Measurements from ENCODE around the gene NLRP8.
"Not testable (repeated sequence)": the region's sequence is repeated elsewhere in the genome, so short reads cannot be mapped to it uniquely, and the experiment has no call there.

Gene NLRP8

DNA sequence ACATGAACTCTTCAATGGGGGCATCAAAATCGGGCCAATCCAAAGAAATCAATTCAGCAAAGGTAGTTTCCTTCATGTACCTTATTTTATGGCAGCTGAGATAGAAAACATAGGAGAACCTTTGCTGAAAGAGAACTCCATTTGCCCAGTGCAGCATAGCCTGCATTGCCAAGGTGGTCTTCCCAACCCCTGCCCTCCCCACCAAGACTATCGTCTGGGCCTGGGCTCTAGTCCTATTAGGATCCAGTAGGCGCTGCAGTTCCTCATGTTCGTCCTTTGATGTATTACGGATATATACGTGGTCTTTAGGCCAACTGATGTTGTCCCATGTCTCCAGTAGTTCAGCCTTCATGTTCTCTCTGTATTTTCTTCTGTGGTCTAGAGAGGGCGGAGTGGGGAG lies 34.7 kb upstream of the NLRP8 start:
- TF ChIP-seq ZFX (IDR thresholded peaks at IDR 0.05): no peak
- TF ChIP-seq, protein P1, sequence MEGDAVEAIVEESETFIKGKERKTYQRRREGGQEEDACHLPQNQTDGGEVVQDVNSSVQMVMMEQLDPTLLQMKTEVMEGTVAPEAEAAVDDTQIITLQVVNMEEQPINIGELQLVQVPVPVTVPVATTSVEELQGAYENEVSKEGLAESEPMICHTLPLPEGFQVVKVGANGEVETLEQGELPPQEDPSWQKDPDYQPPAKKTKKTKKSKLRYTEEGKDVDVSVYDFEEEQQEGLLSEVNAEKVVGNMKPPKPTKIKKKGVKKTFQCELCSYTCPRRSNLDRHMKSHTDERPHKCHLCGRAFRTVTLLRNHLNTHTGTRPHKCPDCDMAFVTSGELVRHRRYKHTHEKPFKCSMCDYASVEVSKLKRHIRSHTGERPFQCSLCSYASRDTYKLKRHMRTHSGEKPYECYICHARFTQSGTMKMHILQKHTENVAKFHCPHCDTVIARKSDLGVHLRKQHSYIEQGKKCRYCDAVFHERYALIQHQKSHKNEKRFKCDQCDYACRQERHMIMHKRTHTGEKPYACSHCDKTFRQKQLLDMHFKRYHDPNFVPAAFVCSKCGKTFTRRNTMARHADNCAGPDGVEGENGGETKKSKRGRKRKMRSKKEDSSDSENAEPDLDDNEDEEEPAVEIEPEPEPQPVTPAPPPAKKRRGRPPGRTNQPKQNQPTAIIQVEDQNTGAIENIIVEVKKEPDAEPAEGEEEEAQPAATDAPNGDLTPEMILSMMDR (conservative IDR thresholded peaks at IDR 0.05): no peak
- no peak overlapping the region for H3K27ac ChIP-seq

- TF ChIP-seq, protein P1 (conservative IDR thresholded peaks at IDR 0.05): peak; percentile 61
- no peak for TF ChIP-seq ZFX (IDR thresholded peaks at IDR 0.05)
- no peak overlapping the region for H3K27ac ChIP-seq
These were observed 33.9 kb upstream of the NLRP8 start for GRCh38 chr19:55913643-55914268.

DNA sequence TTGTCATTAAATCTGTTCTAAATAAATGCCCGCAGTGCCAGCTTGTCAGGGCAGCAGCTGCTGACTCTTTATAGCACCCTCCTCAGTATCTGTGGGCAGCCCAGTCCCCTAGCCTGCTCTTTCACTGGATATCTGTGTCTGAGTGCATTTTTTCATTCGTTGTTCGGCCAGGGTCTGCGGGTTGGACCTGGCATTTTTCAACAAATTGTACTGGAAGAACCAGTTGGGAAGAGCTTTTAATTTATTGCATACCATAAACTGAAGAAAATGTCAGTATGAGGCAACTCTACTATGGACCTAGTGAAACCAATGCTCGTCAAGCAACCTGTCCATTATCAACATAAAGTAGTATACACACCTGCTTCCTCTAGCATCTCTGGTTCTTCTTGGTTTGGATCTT lies 24.1 kb upstream of the NLRP8 start:
- H3K27ac ChIP-seq: no peak overlapping the region
- TF ChIP-seq ZFX (IDR thresholded peaks at IDR 0.05): no peak

- H3K27ac ChIP-seq: no peak overlapping the region
- TF ChIP-seq ZFX (IDR thresholded peaks at IDR 0.05): no peak
- TF ChIP-seq, protein P1 (conservative IDR thresholded peaks at IDR 0.05): no peak
These were observed 19.6 kb upstream of the NLRP8 start for GRCh38 chr19:55927991-55928390.

GRCh38 chr19:55929258-55929657 lies 18.4 kb upstream of the NLRP8 start:
- not testable (repeated sequence) for H3K27ac ChIP-seq

- H3K27ac ChIP-seq: no peak overlapping the region
- TF ChIP-seq, protein P1 (conservative IDR thresholded peaks at IDR 0.05): no peak
- TF ChIP-seq ZFX (IDR thresholded peaks at IDR 0.05): no peak
These were observed 16.6 kb upstream of the NLRP8 start for GRCh38 chr19:55930996-55931515.

DNA sequence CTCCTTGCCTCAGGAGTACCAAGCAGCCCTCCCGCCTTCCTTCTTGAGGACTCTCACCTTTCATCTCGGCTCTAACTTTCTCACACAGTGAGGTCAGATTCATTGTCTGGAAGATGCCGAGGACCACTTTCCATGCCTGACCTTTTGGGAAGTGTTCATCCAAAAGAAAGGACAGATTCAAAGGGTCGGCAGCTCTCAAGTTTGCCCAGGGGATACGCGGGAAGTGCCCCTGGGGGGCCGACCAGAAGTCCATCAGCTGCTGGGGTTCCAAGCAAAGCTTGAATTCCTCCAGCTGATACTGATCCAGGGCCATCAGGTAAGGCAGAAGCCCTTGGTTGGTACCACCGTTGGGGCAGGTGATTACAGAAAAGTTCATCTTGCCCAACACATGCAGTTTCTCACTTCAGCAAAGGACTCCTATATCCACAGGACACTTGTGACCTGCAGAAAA lies 15.7 kb upstream of the NLRP8 start, which contains the start of gene NLRP13:
NLRP13 (minus strand) TSS at position 401 of the 451 bp plus-strand sequence; CDS start at position 376, 25 bp downstream.
- TF ChIP-seq, protein P1 (conservative IDR thresholded peaks at IDR 0.05): no peak
- TF ChIP-seq ZFX (IDR thresholded peaks at IDR 0.05): no peak
- H3K27ac ChIP-seq: no peak within 1 kb of the TSS

GRCh38 chr19:55935206-55935605 lies 12.4 kb upstream of the NLRP8 start:
- no peak overlapping the region for H3K27ac ChIP-seq
- TF ChIP-seq ZFX (IDR thresholded peaks at IDR 0.05): no peak
- TF ChIP-seq, protein P1 (conservative IDR thresholded peaks at IDR 0.05): no peak
